GM19023 (cell line): ENCODE data around the gene CACUL1.
"Not testable (repeated sequence)": the region's sequence is repeated elsewhere in the genome, so short reads cannot be mapped to it uniquely, and the experiment has no call there.

Experiments
- ATAC-seq: cut with Tn5 transposase; IDR thresholded peaks from one replicate; pipeline ENCODE4 v1.9.1; 2021; ENCODE audit warnings: mild to moderate bottlenecking, moderate library complexity; ENCODE audit not compliant: unreplicated experiment

The CACUL1 gene

DNA sequence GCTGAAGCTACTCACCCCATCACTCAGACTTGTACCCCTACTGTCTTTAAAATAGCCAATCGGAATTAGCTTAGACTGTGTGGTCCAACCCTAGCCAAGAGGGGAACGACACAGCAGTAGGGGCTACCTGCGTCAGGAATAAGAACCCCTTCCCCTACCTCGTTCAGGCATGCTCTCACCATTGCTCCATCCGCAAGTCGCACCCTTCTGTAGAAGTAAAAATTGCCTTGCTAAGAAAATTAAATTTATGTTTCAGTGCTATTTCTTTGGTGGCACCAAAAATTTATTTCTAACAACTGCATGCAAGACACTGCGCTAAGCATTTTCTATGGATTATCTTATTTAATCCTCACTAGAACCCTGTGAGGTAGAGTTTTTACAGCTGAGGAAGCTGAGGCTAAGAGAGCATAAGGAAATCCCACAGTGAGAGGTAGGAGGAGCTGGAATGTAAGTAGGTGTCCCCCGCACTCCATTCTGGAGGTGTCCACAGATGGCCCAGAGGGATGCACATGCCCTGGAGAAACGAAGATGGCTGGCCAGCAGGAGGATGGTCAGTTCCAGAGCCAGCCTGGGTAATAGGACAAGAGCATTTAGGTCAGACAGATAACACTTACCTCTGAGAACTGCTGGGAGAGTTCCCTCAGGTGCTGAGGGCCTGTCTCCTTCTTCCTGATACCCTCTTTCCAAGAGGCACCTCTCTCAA, 15.3 kb upstream of the CACUL1 start:
- no peak for ATAC-seq

DNA sequence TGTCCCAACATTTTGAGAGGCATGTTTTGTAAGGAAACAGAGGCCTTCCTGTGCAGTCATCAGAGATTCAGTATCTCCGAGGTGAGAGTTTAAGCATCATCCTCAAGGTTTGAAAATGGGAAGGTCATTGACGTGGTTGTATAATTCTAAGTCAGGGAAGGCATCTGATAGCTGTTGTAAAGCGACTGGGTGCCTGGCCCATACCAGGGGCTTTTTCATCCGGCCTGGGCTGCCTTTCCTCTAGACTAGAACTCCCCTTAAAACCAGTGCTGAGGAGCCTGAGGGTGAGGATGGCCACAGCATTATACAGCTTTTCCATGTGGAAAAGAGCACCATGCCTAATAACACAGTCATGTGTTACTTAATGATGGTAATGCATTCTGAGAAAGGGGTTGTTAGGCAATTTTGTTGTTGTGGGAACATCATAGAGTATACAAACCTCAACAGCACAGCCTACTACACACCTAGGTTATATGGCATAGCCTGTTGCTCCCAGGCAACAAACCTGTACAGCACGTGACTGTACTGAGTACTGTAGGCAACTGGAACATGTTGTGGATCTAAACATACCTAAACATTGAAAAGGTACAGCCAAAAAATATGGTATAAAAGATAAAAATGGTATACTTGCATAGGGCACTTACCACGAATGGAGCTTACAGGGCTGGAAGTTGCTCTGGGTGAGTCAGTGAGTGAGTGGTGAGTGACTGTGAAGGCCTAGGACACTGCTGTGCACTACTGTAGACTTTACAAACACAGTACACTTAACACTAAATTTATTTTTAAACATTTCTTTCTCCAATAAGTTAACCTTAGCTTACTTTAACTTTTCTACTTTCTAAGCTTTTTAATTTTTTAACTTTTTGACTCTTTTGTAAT, 13.5 kb upstream of the CACUL1 start:
- no peak for ATAC-seq

DNA sequence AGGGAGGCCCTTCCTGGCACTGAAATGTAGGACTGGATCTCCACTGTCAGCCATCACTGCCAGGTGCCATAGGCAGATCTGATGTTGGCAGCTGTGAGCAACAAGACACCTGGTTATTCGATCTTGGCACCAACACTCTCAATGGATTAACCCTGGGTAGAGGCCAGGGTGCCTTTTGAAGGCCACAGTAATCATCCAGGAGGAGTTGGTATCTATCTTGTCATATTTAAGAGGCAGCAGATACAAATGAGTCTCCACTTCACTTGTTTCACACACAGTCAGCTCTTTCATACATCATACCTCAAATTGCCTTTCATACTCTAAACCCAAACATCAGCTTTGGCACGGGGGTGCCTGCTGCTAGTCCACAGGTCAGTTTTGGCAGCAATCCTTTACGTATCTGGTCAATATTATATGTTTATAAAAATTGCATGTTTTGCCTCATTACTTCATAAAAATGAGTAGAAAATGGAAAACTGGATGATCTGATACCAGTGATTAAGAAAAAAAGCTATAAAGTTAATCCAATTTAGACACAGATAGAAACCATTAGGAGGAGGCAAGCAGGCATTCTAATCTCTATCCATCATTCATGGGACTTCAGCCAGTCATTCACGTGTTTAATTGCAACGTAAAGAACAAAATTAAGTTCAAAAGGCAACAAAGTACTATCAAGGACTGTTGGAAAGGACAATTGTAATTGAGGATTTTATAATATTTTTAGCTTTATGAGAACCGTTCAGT, 12.7 kb upstream of the CACUL1 start:
- no peak for ATAC-seq

DNA sequence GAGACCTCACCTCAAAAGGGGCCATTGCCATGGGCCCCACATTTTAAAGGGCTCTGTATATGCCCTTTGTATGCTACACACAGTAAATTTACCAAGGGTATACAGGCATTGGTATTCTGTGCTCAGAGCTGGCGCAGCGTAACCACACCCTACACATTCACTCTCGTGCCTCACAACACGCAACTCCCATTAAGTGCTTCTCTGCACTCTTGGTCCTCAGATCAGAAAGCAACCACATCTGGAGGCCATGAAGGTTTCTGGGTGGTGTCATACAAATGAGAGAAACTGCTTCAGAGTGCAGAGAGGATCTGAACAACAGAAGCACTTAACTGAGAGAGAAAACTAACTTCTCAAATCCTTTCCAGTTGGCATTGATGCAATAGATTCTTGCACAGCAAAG, 9.4 kb upstream of the CACUL1 start:
- ATAC-seq: no peak

DNA sequence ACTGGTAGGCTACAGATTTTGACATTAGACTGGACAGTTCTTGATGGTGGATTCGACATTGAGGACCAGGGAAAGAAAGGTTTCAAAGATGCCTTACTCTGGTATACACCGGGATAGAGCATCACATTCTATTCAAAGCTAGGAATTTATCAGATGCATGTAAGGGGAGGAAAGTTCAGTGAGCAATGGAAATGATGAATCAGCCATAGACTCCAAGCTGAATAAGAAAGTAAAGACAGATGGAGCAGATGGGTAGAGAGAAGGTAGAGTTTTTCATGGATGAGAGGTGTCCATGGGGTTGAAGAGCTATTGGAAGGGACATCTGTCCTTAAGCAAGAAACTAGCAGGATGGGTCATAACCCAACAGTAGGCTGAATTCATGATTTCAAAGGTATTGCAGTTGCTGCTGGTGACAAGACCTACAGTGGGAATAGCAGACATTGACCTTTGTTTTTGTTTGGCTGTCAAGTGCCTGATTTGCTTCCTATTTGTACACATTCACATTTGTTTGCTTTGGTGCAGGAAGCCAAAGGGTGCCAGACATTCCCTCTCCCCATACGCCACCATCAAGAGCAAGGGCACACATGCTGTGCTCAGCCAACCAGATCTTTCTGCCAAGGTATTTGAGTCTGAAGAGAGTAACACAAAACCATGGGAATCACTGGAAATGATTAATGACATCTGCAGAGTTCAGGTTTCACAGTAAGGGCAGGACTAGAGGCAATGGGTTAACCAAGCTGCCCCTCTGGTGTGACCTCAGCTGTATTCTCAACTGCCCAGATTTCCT, 8.6 kb upstream of the CACUL1 start:
- ATAC-seq: no peak

DNA sequence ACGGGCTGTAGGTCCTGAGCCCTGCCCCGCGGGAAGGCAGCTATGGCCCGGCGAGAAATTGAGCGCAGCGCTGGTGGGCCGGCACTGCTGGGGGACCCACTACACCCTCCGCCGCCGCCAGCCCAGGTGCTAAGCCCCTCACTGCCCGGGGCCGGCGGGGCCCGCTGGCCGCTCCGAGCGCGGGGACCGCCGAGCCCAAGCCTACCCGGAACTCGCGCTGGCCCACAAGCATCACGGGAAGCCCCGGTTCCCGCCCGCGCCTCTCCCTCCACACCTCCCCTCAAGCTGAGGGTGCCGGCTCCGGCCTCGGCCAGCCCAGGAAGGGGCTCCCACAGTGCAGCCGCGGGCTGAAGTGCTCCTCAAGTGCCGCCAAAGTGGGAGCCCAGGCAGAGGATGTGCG, 5.5 kb upstream of the CACUL1 start:
- no peak for ATAC-seq

DNA sequence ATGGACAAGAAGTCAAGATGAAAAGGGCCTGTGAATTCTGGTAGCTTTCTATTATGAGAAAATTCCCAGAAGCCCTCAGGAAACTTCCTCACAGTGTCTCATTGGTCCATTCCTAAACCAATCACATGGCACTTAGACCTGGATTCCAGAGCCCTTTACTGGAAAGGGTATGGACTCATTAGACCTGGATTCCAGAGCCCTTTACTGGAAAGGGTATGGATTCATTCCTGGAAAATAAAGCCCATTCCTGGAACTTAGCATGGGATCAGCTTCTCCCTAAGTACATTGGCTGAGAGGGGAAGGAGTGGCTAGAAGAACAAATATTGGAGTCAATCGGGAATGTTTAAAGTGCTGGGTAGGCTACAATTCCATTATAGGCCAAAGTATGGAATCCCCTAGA, 3.7 kb upstream of the CACUL1 start:
- no peak for ATAC-seq

DNA sequence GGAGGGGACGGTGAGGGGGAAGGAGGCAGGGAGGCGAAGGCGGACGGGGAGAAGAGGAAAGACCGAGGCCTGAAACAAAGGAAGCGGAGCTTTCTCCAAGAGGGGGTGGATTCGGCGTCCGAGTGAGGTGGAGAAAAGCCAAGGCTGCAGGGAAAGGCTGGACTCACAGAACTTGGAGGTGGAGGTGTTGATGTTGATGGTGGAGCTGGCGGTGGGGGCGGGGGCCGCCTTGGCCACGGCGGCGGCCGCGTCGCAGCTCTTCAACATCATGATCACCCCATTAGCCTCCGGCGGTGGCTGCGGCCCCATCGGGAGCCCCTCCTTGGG, 578 bp downstream of the CACUL1 start:
- no peak for ATAC-seq

DNA sequence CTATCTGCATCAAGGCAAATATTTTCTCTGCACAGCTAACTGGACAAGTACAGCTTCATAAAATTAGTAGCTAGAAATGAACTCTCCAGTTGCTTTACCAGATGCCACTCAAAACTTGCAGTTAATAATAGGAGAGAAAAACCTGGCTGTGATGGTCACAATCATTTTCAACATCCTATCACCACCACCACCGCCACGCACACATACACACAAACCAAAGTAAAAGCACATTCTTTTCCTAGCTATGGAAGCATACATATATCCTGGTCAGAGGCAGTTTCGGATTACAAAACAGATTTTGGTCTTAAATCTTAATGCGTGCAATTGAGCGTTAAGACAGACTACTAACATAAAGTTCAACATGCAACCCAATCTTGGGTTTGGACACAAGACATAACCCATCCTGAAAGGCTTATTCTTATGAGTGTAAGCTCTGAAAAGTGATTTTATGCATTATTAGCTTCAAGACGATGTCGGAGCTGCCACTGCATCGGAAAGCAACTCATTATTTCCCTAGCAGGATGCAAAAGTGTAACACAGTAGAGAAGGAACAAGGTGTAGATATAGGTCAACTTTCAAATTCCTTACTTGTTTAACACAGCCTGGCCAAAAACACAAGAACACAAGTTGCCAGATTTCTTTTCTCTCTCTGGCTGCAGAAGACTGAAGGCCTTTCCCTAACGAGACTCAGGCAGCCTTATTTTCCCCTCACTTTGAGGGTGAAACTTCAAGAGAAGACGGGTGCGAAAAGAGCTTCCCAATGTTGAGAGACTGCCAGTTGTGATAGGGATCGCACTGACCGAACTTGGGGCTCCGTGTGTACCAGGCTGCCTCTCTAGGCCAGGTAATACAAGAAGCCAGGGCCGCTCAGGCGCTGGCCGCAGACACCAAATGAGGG, 1.2 kb downstream of the CACUL1 start:
- no peak for ATAC-seq

DNA sequence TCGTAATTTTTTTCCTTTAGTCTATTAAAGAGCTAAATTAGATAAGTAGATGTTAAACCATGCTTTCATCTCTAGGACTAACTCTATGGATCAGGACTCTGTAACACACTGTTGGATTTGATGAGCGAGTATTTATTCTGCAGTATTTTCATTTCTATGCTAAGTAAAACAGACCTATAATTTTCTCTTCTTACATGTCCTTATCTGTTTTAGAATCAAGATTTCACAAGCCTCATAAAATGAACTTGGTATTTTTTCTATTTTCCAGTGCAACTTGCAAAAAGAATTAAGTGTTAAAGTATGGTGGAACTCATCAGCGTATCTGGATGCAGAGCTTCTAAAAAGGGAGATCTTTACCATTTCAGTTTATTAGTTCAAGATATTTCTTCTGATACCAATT, 2.4 kb downstream of the CACUL1 start:
- no peak for ATAC-seq

DNA sequence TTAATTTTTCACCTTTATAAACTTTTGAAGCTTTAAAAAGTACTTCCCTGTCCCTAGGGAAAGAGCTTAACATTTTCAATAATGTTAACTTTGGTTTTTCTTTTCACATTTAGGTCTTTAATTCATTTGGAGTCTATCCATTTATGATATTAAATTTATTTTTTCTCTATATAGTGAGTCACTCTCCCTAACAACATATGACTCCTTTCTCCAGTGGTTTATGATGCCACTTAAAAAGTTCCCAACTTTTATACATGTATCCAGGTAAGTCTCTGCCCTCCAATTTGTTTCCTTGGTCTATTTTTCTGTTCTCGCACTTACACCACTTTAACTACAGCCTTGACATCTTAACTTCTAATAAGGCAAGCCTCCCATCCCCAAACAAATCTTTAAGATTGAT, 3.5 kb downstream of the CACUL1 start:
- no peak for ATAC-seq

DNA sequence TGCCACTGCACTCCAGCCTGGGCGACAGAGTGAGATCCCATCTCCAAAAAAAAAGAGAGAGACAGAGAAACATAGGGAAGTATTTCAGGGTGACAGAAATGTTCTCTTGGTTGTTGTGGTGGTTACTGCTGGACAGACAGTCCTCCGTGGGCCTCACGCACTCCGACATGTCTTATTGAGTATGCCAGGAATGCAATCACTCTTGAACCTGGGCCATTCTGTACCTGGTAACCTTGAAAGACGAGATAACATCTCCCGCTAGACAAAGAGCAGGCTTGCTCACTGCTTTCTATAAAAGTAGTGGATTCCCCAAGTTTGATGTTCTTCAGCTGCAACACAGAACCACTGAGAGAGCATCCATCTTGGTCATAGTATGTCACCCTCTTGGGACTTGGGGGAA, 6.7 kb downstream of the CACUL1 start:
- ATAC-seq: no peak

DNA sequence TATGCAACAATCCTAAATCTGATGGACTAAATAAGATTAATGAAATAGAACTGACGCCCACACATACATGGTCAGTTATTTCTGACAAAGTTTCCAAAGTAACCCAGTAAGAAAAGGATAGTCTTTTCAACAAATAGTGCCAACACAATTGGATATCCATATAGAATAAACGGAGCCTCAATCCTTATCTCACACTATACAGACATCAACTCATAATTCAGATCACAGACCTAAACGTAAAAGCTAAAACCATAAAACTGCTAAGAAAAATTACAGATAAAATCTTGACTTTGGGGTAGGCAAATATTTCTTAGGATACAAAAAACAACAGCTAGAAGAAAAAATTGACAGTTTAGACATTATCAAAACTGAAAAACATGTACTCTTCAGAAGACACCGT, 8.5 kb downstream of the CACUL1 start:
- no peak for ATAC-seq

DNA sequence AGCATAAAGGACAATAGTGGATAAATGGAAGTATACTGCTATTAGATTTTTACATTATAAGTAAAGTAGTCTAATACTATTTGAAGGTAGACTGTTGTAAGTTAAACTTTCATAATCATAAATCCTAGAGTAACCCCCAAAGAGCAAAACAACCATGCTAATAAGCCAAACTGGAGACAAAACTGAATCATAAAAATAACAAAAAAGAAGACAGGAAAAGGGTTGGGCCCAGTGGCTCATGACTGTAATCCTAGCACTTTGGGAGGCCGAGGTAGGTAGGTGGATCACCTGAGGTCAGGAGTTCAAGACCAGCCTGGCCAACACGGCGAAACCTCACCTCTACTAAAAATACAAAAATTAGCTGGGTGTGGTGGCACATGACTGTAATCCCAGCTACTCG, 9.7 kb downstream of the CACUL1 start:
- no peak for ATAC-seq

DNA sequence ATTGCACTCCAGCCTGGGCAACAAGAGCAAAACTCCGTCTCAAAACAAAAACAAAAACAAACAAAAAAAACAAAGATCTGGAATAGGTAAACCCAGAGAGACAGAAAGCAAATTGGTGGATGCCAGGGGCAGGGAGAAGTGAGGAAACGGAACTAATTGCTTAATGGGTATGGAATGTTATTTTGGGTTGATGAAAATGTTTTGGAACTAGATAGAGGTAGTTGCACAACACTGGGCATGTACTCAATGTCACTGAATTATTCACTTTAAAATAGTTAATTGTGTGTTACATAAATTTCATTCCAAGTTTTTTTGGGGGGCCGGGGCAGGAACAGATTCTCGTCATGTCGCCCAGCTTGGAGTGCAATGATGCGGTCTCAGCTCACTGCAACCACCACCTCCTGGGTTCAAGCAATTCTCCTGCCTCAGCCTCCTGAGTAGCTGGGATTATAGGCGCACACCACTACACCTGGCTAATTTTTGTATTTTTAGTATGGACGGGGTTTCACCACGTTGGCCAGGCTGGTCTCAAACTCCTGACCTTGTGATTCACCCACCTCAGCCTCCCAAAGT, 10.3 kb downstream of the CACUL1 start:
- ATAC-seq: not testable (repeated sequence)

DNA sequence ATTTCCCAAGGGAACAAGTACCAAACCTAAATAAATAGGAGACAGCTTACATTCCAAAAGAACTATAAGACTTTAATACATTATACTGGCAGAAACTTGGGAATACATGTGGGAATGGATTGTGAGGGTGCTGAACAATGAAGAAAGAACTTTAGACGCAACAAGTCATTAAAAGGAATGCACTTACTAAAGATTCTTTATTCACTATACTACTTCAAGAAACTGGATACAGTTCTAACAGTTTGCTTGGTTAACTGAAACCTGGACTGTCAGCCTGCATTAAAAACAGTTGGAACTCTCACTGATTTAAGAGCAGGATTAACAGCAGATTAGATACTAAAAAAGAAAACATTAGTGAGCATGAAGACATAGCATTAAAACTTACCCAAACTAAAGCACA, 12.0 kb downstream of the CACUL1 start:
- no peak for ATAC-seq

DNA sequence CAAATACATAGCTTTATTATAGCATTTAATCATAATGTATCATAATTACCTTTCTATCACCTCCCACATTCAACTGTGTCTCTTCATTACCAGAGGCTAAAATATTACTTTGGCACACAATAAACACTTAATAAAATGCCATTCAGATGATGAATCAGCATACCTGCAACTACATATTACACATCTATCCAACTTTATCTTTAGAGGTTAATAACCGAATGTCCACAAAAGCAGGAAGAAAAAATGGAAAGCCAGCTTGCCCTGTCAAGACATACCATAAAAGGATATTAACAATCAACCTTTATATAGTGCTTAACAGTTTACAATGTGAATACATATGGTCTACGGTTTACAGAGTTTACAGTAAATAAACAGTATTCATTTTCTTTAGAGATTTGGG, 12.7 kb downstream of the CACUL1 start:
- ATAC-seq: no peak

DNA sequence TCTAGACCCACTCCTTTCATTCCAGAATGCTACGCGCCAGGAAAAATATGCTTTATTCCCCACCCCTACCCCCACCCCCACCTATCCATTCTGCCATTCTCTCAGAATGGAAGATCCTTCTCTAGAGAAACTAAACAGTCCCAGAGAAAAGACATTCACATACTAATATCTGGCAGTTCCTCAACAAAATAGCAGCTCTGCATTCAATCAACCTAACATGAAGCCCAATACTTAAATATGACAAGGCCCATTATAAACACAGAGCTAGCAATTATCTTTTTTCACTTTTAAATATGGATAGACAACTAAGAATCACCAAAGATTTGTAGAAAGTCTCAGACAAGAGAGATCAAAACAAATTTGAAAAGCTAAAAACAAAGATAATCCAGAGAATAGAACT, 16.4 kb downstream of the CACUL1 start:
- no peak for ATAC-seq

DNA sequence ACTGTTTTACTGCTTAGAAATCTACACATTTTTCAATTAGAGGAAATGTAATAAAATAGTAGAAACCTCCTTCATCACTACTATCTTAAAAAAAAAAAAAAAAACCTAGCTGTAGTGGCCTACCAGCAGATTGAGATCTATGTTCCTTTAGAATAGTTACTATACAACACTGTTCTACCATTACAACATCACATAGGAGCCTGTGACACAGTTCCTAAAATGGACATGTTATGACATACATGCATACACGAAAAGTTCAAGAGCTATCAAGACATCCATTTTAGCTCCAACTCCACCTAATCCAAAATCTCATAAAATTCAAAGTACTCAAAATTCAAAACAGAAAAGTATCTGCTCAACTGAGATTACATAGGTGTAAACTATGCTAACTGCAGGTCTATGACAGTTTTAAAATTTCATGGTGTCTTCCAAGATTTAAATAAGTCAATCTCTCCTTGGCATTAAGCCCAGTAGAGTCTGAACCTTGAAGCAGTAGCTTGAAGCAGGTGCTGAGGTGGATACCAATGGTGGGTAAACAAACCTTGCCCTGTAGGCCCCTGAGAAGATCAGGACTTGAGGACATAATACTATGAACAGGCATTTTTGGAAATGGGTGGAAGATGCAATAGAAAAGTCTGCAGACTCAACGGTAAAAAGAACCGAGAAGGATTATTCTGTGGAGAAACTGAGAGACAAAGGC, 17.0 kb downstream of the CACUL1 start:
- no peak for ATAC-seq
